NCI-H460 (cell line): ENCODE data around the gene TTC8. TPM values are rescaled to one million over a fixed set of nuclear protein-coding genes. Genes with fewer than 3 reads are reported as not detected.
"Not testable (repeated sequence)": the region's sequence is repeated elsewhere in the genome, so short reads cannot be mapped to it uniquely, and the experiment has no call there.

ENCODE experiments used
- DNase-seq: peaks from one replicate; pipeline ENCODE4 v3.0.0-alpha.2; 2016; ENCODE audit warnings: low read depth; ENCODE audit errors: extremely low read depth
- polyA plus RNA-seq: library from polyadenylated mRNA; depleted of rRNA; stranded (reverse); fragments of >200 nt; gene quantifications from 2 replicates; pipeline ENCODE4 v1.2.3, GENCODE V29; 2014; cell fraction: nucleus; rRNA removed
- total RNA-seq: library from RNA; depleted of rRNA; stranded (reverse); fragments of >200 nt; shearing (Covaris generic); gene quantifications from 2 replicates; pipeline ENCODE4 v1.2.3, GENCODE V29; 2014; rRNA removed

Gene TTC8
- total RNA-seq: 32.4 and 37.6 TPM in 2 replicates
- 45.1 and 52.6 TPM in 2 replicates for polyA plus RNA-seq

DNA sequence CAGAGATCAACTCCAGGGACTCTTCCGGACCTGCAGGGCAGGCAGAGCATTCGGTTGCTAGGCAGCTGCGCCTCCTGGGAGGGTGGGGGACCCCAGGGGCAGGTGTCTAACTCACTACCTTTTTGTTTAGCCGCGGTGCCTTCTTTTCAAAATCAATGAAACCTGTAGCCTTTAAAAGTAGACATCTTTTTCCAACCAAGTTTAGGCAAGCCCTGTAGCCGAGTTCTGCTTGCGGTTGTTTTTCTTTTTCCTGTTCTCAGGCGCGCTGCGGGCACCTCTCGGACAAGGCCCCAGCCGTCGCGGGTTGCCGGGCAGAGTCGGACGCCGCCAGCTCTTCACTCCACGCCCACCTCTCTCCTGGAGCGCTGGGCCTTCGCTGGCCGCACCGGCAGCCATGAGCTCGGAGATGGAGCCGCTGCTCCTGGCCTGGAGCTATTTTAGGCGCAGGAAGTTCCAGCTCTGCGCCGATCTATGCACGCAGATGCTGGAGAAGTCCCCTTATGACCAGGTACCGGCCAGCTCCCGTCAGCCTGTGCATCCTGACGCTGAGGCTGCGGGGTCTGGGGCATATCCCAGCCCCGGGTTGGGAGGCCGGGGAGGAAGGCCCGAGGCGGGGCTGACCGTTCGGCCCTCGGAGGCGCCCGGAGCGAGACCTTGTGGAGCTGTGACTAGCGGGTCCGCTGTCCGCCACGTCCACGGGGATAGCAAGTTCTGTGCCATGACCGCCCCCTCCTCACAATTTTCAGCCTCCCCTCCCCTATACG is at the start of gene TTC8:
Gene TTC8 (plus strand): TSS at position 338 of the 764 bp plus-strand sequence. CDS start 57 bp downstream, at position 395.
- peak; percentile 83 for DNase-seq

DNA sequence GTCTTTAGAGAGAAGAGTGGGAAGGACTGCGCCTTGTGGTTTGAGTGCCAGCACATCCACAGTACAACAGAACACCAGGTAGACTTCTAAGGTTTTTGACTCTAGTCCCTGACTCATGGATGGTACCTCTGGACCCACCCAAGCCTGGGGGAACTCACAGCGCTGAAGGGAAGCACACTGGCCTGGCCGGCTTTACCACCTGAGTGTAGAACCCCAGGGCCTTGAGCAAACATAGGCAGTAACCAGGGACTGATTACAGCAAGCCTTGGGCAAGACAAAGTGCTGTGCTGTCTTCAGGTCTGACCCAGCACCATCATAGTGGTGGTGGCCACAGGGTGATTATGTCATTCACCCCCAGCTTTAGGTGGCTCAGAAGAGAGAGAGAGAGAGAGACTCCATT is 48.9 kb upstream of the TTC8 start:
- DNase-seq: no peak

DNA sequence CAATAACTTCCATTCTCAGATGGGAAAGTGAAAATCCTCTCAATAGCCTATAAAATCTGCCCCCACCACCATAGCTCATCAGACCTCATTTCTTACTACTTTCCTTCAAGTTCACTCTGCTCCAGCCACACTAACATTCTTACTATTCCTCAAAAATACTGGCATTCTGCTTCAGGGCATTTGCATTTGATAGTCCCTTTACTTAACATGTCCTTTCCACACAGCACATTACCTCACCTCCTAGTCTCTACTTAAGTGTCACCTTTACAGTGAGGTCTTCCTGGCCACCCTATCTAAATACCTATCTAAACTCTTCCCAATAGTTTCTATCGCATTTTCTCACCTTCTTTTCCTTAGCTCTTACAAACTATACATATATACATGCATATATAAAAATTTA is 38.5 kb upstream of the TTC8 start:
- DNase-seq: no peak

DNA sequence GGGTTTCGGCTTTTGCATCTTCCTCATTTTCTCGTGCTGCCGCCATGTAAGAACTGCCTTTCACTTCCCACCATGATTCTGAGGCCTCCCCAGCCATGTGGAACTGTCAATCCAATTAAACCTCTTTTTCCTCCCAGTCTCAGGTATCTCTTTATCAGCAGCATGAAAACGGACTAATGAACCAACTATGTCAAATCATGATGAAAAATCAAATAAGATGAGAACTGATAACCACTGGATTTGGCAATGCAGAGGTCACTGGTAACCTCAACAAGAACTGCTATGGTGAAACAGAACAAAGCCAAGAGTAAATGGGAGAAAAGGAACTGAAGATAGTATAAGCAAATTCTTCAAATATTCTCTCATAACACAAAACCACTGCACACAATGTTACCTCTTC is 37.7 kb upstream of the TTC8 start:
- no peak for DNase-seq

DNA sequence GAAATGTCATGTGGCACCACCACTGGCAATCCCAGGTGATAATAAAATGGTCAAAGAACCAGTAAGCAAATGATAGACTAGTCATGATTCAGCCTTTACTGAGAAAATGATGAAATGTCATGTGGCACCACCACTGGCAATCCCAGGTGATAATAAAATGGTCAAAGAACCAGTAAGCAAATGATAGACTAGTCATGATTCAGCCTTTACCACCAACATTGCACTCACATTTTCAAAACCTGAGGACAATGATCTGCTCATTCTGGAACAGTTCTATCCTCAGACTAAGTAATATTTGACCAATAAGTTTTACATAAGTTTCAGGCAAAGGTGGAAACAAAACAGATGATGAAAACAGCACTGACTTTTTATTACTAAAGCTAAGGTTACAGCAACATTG is 34.9 kb upstream of the TTC8 start:
- not testable (repeated sequence) for DNase-seq

DNA sequence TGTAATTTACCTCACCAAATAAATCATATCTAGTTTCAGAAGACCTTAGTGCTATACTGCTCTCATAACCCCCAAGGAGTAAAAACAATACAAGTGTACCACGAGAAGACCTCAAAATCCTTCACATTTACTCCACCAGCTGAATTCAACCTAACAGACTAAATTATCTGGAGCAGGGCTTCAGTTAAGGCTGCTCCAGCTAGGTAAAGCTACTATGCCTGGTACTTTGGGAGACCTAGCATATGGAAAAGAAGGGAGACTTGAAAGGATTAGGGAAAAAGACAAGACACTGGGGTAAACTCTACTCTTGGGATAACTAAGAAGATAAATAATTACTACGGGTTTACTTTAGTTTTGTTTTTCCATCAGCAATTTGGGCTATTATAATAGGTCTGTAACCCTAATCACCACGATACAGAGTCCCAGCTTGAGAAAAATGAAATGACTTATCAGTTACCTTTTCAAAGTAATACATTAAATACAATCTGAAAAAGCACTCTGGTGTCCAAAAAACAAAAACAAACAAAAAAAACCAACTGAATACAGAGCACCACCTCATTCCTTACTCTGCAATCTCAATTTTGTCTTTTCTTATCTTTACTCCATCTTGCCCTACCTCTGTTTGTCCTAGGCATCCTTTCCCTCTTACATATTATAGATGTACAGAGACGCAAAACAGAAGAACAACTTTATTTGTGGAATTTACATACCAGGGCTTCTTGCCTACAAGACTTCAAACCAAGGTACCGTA is 33.8 kb upstream of the TTC8 start:
- no peak for DNase-seq

DNA sequence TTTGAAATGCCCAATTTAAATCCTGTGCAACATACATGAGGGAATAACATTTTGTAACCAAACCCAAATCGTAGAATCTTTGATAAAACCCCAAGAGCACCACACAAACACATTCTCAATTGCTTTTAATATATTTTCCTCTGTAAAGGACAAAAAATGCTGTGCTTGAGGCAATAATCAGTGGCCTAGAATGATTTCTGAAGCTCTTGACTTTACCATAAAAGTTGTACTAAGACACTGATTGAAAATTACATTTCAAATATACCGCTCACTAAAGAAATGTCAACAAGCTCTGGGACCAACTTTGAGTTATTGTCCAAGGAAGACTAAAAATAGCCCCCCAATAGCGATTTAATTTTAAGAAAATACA is 33.2 kb upstream of the TTC8 start:
- no peak for DNase-seq

DNA sequence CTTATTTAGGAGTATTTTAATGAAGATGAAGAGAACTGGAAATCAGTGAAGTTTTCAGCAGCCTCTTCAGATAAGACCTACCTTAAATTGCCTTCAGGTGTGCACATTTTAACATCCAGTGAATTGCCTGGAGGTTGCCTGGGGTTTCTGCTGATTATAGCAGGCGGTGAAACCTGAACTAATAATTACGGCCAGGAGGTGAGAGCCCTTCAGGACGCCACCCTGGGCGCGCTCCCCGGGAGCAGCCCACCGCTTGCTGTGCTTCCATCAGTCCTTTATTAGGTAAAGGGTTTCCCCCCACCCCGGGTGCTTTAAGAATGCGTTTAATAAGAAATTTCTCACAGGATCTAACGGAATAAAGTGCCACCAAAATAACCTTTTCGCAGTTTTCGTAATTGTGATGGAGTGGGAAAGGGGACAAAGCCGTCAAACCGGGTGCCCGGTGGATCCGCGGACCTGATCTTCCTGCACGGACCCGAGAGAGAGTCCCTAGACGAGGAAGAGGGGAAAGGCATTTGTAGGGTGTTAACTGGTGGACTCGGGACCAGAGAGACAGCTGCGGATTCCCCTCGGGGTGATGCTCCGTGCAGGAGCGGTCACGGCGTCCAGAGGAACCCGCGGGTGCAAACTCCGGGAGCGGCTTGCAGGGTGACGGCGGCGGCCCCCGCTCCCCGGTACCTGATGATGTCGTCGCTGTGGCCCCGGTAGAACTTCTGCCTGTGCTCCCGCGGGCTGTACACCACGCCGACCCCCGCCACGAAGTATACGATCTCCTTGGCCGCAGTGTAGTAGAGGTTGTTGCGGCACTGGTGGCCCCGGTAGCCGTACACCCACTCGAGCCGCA is 32.6 kb upstream of the TTC8 start:
- DNase-seq: no peak

DNA sequence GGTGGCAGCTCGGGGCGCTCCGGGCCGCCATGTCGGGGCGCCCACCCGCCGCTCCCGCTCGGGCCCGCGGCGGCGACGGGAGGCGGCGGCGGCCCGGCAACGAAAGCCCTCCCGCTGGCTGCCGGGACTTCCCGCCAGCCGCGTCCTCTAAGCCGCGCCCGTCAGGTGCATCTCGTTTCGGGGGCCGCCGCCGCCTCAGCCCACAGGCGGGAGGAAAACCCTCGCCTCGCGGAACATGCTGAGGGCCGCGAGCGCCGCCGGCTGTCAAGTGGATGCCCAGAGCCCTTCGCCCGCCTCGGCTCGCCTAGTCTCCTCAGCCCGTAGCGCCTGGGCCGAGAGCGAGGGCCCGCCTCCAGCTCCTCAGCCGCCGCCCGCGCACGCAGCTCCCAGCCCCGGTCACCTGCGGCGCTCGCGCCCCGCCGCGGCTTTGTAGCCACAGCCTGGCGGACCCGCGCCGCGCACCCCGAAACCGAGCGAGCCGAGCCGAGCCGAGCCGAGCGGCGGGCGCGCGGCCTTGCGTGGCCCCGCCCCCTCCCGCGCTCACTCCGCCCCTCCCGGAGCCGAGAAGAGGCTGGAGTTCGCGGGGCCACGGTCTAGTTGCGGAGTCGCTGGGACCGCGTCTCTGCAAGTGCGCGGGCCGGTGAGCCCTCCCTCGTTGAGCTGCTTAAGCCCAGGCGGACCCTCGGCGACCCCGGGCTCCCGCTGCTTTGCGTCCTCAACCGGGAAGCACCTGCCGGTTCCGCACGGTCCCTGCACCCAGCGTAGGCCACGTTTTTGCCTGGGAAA is 31.8 kb upstream of the TTC8 start, which contains the start of gene EML5:
Gene EML5 (minus strand): TSS at position 481 of the 786 bp plus-strand sequence. CDS start 450 bp downstream, at position 31.
- DNase-seq: peak; percentile 71

DNA sequence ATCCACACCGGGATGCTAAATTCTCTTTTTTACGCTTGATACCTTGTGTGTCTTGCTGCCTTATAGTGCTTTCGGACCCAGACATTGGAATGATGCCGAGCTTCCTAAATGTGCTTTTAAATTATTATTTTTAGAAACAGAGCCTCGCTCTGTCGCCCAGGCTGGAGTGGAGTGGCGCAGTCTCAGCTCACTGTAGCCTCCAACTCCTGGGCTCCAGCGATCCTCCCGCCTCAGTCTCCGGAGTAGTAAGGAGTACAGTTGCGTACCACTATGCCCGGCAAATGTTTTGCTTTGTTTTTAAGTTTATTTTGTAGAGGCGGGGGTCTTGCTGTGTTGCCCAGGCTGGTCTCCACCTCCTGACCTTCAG is 31.2 kb upstream of the TTC8 start:
- no peak for DNase-seq

DNA sequence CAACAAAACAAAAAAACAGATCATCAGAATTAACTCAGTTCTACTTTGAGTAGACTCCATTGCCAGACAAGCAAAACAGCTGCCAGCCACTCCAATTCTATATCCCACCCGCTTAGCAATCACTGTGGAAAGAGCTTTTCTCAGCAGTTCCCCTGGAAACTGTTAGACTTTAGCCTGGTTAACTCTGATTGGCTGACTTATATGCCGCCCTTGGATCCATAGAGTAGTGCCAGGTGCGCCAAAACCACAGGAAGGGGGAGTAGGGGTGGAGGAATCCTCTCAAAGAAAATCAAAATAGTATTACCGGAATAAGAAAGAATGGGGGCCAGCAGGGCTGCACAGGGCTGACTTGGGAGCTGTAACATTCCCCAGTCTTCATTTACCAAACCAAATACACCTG is 26.3 kb upstream of the TTC8 start:
- no peak for DNase-seq

DNA sequence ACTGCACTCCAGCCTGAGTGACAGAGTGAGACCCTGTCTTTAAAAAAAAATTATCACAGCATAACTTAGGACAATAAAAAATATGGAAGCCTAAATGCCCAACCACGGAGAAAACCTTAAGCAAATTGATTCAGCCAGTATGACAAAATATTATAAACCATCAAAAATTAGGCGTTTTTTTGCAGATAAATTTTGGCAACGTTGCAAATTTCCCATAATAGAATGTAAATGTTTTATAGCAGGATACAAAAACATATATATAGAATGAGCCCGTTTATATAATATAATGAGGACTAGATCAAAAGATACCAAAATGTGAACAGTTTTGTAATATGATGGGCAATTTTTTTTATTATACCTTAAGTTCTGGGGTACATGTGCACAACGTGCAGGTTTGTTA is 24.9 kb upstream of the TTC8 start:
- no peak for DNase-seq

DNA sequence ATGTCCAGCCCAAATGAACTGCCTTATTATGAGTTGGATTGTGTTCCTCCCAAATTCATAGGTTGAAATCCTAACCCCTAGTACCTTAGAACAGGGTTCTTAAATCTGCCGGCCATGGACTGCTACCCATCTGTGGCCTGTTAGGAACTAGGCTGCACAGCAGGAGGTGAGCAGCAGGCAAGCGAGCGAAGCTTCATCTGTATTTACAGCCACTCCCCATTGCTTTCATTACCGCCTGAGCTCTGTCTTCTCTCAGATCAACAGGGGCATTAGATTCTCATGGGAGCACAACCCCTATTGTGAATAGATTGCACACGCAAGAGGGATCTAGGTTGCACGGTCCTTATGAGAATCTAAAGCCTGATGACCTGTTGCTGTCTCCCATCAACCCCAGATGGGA is 21.9 kb upstream of the TTC8 start:
- DNase-seq: no peak

DNA sequence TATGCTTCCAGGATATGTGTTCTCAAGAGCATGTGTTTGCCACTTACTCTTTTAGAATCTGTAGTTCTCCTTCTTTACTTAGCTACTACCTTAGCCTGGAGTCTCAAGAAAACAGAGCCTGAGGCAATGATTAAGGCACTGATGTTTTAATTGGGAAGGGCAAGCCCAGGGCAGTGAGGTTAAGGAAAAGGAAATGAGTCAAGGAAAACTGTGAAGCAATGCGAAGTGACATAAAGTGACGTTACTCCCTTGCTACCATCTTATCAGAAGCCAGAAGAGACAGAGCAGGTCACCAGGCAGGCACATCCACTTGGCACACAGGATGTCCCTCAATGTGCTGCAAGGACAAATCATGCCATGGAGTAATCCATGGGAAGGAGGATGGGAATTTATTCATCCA is 20.4 kb upstream of the TTC8 start:
- DNase-seq: no peak

DNA sequence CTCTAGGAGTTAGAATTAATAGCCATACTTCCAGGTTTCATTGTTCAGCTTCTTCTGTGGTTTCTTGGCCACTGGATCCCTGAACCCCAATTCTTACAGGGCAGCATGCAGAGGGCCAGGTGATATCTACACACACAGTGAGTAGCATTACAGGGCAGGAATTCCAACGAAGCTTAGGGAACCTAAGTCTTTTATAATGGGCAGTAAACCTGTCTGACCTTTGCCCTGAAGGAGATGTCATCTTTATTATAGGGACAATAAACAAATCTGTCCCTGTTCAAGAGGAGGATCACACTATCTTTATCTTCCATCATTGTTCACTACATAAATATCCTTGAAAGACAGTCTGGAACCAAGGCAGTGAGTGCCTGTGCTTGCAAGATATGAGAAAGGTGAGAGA is 20.0 kb upstream of the TTC8 start:
- no peak for DNase-seq

DNA sequence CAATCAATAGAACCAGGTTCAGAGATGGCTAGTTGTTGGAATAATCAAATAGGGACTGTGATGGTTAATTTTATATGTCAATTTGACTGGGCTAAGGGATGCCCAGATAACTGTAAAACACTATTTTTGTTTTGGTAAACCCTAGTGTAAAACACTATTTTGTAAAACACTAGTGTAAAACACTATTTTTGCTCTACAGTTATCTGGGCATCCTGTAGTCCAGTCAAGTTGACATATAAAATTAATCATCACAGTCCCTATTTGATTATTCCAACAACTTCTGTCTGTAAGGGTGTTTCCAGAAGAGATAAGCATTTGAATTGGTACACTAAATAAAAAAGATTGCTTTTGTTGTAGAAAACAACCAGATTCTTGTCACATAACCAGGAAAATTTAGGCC is 16.1 kb upstream of the TTC8 start:
- no peak for DNase-seq

DNA sequence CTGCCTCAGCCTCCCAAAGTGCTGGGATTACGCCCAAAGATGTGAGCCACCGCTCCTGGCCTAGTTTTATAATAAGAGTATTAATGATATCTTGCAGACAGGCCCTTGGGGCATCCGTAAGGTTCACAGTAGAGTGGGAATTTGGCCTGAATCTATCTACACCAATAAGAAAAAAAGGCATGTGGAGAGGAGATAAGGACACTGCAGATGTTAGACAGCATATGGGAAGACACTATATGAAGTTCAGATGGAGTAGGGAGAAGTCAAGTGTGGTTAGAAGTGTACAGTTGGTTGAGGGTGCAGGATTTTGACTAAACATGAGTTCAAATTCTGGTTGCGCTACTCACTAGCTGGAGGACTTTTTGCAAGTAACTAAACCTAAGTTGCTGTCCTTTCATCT is 8.5 kb upstream of the TTC8 start:
- DNase-seq: no peak

DNA sequence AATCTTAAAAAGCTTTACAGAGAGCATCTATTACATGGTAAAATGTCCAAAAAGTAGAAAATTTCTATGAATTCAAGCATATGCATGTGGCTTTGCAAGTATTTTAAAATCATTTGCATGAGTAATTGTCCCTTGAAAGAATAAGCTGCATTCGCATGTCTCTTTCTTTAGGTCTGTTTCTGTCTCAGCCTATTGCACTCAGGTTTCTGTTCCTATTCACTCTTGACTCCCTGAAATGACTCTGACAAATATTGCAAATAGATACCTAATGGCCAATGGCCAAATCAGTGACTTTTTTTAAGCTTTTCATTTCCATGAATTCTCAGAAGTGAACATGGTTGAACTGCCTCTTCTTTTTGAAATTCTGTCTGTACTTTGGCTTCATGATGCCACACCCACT is 6.4 kb upstream of the TTC8 start:
- no peak for DNase-seq

DNA sequence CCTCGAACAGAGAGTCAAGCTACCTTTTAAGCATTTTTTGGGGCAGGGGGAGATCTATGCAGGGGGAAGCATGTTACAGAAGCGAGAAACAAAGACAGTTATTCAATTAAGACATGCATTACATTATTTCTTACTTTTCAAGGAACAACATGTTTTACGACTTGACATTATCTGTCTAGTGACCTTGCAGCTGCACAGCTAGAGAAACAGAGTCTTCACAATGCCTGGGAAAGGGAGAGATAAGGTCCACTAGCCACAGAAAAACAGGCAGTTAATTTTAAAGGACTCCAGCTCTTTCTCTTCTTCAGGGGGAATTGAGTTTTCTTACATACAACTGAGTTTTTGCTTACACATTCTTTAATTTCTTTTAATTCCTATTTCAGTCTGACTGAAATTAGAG is 4.8 kb upstream of the TTC8 start:
- not testable (repeated sequence) for DNase-seq

DNA sequence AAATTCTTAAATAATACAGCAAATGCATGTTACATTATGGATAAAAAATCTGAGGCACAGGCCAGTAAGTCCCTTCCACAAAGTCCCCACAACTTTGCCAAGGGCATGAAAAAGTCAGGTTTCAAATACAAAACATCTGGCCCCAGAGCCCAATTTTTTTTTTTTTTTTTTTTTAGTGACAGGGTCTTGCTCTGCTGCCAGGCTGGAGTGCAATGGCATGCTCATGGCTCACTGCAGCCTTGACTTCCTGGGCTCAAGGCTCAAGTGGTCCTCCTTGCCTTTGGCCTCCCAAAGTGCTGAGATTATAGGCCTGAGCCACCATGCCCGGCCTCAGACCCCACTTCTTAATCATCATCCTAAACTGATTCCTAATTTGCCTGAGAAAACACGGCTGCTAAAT is 3.1 kb upstream of the TTC8 start:
- DNase-seq: no peak
